ENCODE measurements around the gene GSN.

DNA sequence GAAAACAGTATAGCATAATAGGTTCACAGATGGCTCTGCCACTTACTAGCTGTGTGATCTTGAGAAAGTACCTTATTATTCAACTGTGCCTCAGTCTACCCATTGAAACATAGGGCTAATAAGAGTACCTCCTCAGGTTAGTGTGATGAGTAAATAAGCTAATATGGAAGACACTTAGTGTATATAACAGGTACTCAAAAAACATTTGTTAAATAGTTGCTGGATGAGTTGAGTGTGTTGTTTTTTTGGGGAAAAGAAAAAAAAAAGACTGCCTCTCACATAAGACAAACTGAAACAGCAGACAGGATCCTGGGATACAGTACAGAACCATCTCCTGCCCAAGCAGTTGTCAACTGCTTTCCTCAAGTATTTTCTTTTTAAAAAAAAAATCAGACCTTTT, 96.9 kb downstream of the GSN start:
- TF ChIP-seq RFX5 (IDR thresholded peaks at IDR 0.05; ENCODE audit: low read length): no peak
- TF ChIP-seq, protein P1, sequence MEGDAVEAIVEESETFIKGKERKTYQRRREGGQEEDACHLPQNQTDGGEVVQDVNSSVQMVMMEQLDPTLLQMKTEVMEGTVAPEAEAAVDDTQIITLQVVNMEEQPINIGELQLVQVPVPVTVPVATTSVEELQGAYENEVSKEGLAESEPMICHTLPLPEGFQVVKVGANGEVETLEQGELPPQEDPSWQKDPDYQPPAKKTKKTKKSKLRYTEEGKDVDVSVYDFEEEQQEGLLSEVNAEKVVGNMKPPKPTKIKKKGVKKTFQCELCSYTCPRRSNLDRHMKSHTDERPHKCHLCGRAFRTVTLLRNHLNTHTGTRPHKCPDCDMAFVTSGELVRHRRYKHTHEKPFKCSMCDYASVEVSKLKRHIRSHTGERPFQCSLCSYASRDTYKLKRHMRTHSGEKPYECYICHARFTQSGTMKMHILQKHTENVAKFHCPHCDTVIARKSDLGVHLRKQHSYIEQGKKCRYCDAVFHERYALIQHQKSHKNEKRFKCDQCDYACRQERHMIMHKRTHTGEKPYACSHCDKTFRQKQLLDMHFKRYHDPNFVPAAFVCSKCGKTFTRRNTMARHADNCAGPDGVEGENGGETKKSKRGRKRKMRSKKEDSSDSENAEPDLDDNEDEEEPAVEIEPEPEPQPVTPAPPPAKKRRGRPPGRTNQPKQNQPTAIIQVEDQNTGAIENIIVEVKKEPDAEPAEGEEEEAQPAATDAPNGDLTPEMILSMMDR (IDR thresholded peaks at IDR 0.05): no peak
- no peak for TF ChIP-seq EZH2phosphoT487 (IDR thresholded peaks at IDR 0.05; ENCODE audit: borderline replicate concordance, low read depth)
- no peak for TF ChIP-seq RCOR1 (IDR thresholded peaks at IDR 0.05; ENCODE audit: low read length)
- no peak for TF ChIP-seq POLR2AphosphoS5 (IDR thresholded peaks at IDR 0.05; ENCODE audit: low read depth, low read length)
- TF ChIP-seq FOXM1 (IDR thresholded peaks at IDR 0.05; ENCODE audit: low read depth): no peak
- TF ChIP-seq EP300 (IDR thresholded peaks at IDR 0.05; ENCODE audit: borderline replicate concordance in 1 of 2, low read depth in 1 of 2, low read length in 1 of 2): no peak
